ENCODE data around the gene HUS1. TPM values are rescaled to one million over a fixed set of nuclear protein-coding genes. Genes with fewer than 3 reads are reported as not detected.

HUS1 gene
- total and polyA plus RNA-seq, 2 of the 8 experiments (the other 6 are each of a cell fraction or from before 2014, with no cell fraction given) = 15.0 to 33.0 TPM

- H3K23ac ChIP-seq (ENCODE audit: insufficient read length) = no peak overlapping the region
- H3K79me2 ChIP-seq (ENCODE audit: control insufficient read depth in 1 of 2, insufficient read depth in 2 of 2, low read length in 2 of 2) = no peaks in the 10 kb centered on the region
- TF ChIP-seq USF2 (IDR thresholded peaks at IDR 0.05; ENCODE audit: low read length) = no peak
- no peak for TF ChIP-seq EGR1 (IDR thresholded peaks at IDR 0.05; ENCODE audit: borderline replicate concordance, low read depth, low read length)
- TF ChIP-seq POLR2A (IDR thresholded peaks at IDR 0.05; ENCODE audit: control extremely low read depth in 1 of 2, low read depth in 2 of 2, low read length in 2 of 2) = no peak
- TF ChIP-seq YY1 (IDR thresholded peaks at IDR 0.05; ENCODE audit: low read depth, low read length) = no peak
- H3K36me3 ChIP-seq (ENCODE audit: control insufficient read depth in 2 of 4, insufficient read depth in 4 of 4, low read length in 3 of 4) = no peaks in the 10 kb centered on the region
- H3K79me1 ChIP-seq (ENCODE audit: low read depth, low read length) = no peaks in the 10 kb centered on the region
- H4K91ac ChIP-seq (replicated peaks; ENCODE audit: insufficient read length, low read length) = no peak overlapping the region
- no peaks in the 10 kb centered on the region for H3K4me1 ChIP-seq (replicated peaks in 1 of 4; ENCODE audit: control insufficient read depth in 3 of 4, insufficient read depth in 4 of 4, low read length in 3 of 4)
- DNase-seq (ENCODE audit: low read depth in 1 of 2, low spot score in 2 of 2) (no peak), FAIRE-seq (no peak)
- no peak overlapping the region for H2AK5ac ChIP-seq (ENCODE audit: low read depth, low read length)
- no peak overlapping the region for H2AFZ ChIP-seq (ENCODE audit: low read length)
- no peak overlapping the region for H4K5ac ChIP-seq (ENCODE audit: insufficient read length, low read depth, low read length)
- H3K4me3 ChIP-seq (ENCODE audit: extremely low read depth in 1 of 4, insufficient read depth in 2 of 4, low read depth in 3 of 4, low read length in 4 of 4) = no peak overlapping the region
- no peak overlapping the region for H3K56ac ChIP-seq (replicated peaks; ENCODE audit: insufficient read length, low read depth, low read length)
- no peak overlapping the region for H3K18ac ChIP-seq (ENCODE audit: extremely low read depth, low read length)
- H2BK5ac ChIP-seq (ENCODE audit: low read depth, low read length) = no peak overlapping the region
- no peak overlapping the region for H3K27ac ChIP-seq (ENCODE audit: low read depth, low read length)
- H4K20me1 ChIP-seq (replicated peaks in 1 of 2; ENCODE audit: control insufficient read depth in 1 of 2, insufficient read depth in 2 of 2, low read length in 2 of 2) = no peaks in the 10 kb centered on the region
- H3K9ac ChIP-seq (replicated peaks in 1 of 4; ENCODE audit: extremely low read depth in 1 of 4, low read depth in 3 of 4, low read length in 3 of 4) = no peak overlapping the region
- H2BK120ac ChIP-seq (replicated peaks; ENCODE audit: low read depth, low read length) = no peak overlapping the region
- 83% methylated on average over 5 of the region's 5 CpGs; no CpG with 5 or more reads in 1 of the 2 experiments for WGBS, 2 experiments (ENCODE audit: extremely low coverage in 1 of 2, insufficient coverage in 1 of 2, insufficient read length in 1 of 2, insufficient replicate concordance in 2 of 2, low coverage in 1 of 2, low lambda C conversion rate in 2 of 2, missing lambda C conversion rate in 1 of 2)
- H3K14ac ChIP-seq (ENCODE audit: insufficient read length) = no peak overlapping the region
- POLR2A ChIA-PET (ENCODE audit: partially characterized antibody) = no interaction called here
- H2BK15ac ChIP-seq (ENCODE audit: low read length) = no peak overlapping the region
- no peaks in the 10 kb centered on the region for H3K9me3 ChIP-seq (ENCODE audit: insufficient read depth in 2 of 2, low read depth in 1 of 2, low read length in 1 of 2)
- no peaks in the 10 kb centered on the region for H3K23me2 ChIP-seq (ENCODE audit: low read depth, low read length)
- CTCF ChIA-PET (ENCODE audit: partially characterized antibody) = no interaction called here
- no peak overlapping the region for H3K4me2 ChIP-seq (ENCODE audit: insufficient read depth in 1 of 2, low read depth in 2 of 2, low read length in 2 of 2)
- no peak overlapping the region for H3K4ac ChIP-seq (replicated peaks; ENCODE audit: insufficient read length, low read depth, low read length)
- no peaks in the 10 kb centered on the region for H3K27me3 ChIP-seq (replicated peaks in 1 of 4; ENCODE audit: control insufficient read depth in 3 of 4, extremely low read depth in 1 of 4, insufficient read depth in 3 of 4, low read length in 3 of 4)
- no peak overlapping the region for H2BK20ac ChIP-seq (ENCODE audit: low read length)
- no peak overlapping the region for H2BK12ac ChIP-seq (ENCODE audit: low read depth, low read length)
- H4K8ac ChIP-seq (ENCODE audit: extremely low read depth, insufficient read depth, low read length) = no peak overlapping the region
Observed at GRCh38 chr7:48025624-48026023, 46.2 kb upstream of the HUS1 start.
